ENCODE results near the gene SDF2L1. TPM values are rescaled to one million over a fixed set of nuclear protein-coding genes. Genes with fewer than 3 reads are reported as not detected.

SDF2L1 gene
- total RNA-seq, 1 donor from 2014 or later, result 36.1 TPM

GRCh38 chr22:21661991-21662390, 19.9 kb downstream of the SDF2L1 start:
- DNase-seq (no peak), ATAC-seq (no peak)
- no peak overlapping the region for H3K27ac ChIP-seq
- H3K27me3 ChIP-seq (ENCODE audit: low read depth), result no peaks in the 10 kb centered on the region
- intact Hi-C loops (cut with DNase I), result no loop called here
- H3K4me3 ChIP-seq, result no peak overlapping the region
- H3K4me1 ChIP-seq, result peaks cover 20% of the 10 kb centered on the region
- H3K9me3 ChIP-seq, result no peaks in the 10 kb centered on the region
- no peaks in the 10 kb centered on the region for H3K36me3 ChIP-seq
- no peak for TF ChIP-seq CTCF (IDR thresholded peaks at IDR 0.05)

GRCh38 chr22:21663738-21664137, 21.6 kb downstream of the SDF2L1 start:
- no peaks in the 10 kb centered on the region for H3K9me3 ChIP-seq
- TF ChIP-seq CTCF (IDR thresholded peaks at IDR 0.05), result no peak
- H3K27me3 ChIP-seq (ENCODE audit: low read depth), result no peaks in the 10 kb centered on the region
- DNase-seq (no peak), ATAC-seq (no peak)
- peaks cover 12% of the 10 kb centered on the region for H3K4me1 ChIP-seq
- intact Hi-C loops (cut with DNase I), result no loop called here
- no peak overlapping the region for H3K27ac ChIP-seq
- no peak overlapping the region for H3K4me3 ChIP-seq
- H3K36me3 ChIP-seq, result no peaks in the 10 kb centered on the region

DNA sequence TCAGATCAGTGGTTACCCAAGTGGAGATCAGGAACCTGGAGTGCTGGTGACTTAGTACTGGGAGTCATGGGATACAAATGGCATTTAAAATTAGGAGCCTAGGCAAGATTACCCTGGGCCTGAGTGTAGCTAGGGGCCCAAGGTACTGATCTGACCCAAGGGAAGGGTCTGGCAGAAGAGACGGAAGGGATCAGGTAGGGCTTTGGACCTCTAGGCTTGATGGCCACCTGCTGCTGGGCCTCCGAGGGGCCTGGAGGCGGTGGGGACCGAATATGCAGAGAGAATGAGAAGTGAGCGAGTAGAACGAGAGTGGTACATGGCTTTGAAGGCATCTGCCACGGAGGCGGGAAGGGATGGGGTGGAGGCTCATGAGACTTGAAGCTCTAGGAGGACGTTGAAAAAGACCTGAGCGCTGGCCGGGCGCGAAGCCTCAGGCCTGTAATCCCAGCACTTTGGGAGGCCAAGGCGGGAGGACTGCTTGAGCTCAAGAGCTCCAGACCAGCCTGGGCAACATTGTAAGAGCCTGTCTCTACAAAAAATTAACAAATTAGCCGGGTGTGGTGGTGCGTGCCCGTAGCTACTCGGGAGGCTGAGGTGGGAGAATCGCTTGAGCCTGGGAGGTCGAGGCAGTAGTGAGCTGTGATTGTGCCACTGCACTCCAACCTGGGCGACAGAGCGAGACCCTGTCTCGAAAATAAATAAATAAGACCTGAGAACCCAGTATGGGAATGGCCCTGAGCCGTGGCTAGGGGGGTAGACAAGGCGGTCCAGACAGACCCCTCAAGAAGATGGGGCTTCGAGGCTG, 23.1 kb downstream of the SDF2L1 start:
- Histone ChIP-seq H3K4me1 (peaks cover 12% of the 10 kb centered on the region), H3K27ac (peak overlapping the region; percentile 97), H3K36me3 (peaks cover 10% of the 10 kb centered on the region), H3K9me3 (no peaks in the 10 kb centered on the region), H3K27me3 (ENCODE audit: low read depth) (no peaks in the 10 kb centered on the region), H3K4me3 (peak overlapping the region; percentile 77)
- DNase-seq, result no peak
- intact Hi-C loops (cut with DNase I), result no loop called here
- ATAC-seq, result no peak
- TF ChIP-seq CTCF (IDR thresholded peaks at IDR 0.05), result no peak

- TF ChIP-seq CTCF (IDR thresholded peaks at IDR 0.05), result no peak
- peak overlapping the region; percentile 97 for H3K27ac ChIP-seq
- H3K4me1 ChIP-seq, result peaks cover 12% of the 10 kb centered on the region
- intact Hi-C loops (cut with DNase I), result no loop called here
- H3K9me3 ChIP-seq, result no peaks in the 10 kb centered on the region
- DNase-seq (no peak), ATAC-seq (no peak)
- H3K4me3 ChIP-seq, result peak overlapping the region; percentile 77
- no peaks in the 10 kb centered on the region for H3K27me3 ChIP-seq (ENCODE audit: low read depth)
- peaks cover 26% of the 10 kb centered on the region for H3K36me3 ChIP-seq
Observed at GRCh38 chr22:21666786-21667185, 24.7 kb downstream of the SDF2L1 start.

DNA sequence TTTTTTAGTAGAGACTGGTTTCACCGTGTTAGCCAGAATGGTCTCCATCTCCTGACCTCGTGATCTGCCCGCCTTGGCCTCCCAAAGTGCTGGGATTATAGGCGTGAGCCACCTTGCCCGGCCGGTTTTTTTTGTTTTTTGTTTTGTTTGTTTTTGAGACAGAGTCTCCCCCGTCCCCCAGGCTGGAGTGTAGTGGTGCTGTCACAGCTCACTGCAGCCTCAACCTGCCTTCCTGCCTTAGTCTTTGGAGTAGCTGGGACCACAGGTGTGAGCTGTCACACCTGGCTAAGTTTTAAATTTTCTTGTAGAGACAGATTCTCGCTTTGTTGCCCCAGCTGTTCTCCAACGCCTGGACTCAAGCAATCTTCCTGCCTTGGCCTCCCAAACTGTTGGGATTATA, 26.9 kb downstream of the SDF2L1 start:
- Histone ChIP-seq H3K27ac (no peak overlapping the region), H3K4me1 (peaks cover 12% of the 10 kb centered on the region), H3K27me3 (ENCODE audit: low read depth) (no peaks in the 10 kb centered on the region), H3K4me3 (no peak overlapping the region), H3K9me3 (no peaks in the 10 kb centered on the region), H3K36me3 (peaks cover 48% of the 10 kb centered on the region)
- DNase-seq (no peak), ATAC-seq (no peak)
- intact Hi-C loops (cut with DNase I), result no loop called here
- TF ChIP-seq CTCF (IDR thresholded peaks at IDR 0.05), result no peak

Measured in lower lobe of right lung (tissue), 2 donors.